ENCODE results near the gene ADPRHL1.

DNA sequence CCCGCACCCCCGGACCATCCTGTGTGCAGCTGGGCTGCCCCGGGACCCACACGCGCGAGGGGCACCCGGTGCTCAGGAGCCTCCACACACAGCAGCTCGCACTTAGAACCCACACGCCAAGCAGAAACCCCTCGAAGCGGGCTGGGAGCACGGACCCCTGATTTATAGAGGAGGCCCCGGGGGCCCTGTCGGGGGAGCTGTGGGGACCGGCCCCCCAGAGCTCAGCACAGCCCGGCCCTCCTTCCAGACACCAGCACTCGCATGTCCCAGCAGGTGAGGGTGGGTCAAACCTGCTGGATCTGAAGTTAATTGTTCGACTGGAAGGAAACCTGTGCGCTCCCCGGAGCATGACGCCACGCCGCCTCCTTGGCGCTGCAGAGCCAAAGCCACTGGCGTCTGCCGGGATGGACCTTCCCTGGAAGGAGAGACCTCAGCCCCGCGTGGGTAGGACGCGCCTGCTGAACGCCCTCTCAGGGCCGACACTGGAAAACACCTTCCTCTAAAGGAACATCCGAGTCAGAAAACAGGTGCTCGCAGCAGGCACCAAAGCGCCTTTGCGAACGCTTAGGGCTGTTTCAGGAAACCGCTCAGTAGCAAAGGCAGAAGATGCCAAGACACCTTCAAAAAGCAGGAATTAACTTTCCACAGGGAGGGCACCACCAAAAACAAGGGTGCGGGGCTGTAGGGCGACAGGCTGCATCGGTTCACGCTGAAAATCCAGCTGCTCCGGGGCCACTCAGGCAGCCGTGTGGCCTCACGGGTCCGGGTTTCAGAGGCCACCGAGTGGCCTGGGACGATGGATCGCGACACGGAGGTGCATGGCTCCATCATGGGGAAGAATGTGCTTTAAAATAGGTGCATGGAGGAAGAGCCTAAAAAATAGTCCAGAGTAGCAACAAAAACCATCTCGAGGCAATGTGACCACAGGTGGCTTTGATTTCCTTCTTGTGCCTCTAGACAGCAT lies 51.6 kb downstream of the ADPRHL1 start:
- TF ChIP-seq, protein P1, sequence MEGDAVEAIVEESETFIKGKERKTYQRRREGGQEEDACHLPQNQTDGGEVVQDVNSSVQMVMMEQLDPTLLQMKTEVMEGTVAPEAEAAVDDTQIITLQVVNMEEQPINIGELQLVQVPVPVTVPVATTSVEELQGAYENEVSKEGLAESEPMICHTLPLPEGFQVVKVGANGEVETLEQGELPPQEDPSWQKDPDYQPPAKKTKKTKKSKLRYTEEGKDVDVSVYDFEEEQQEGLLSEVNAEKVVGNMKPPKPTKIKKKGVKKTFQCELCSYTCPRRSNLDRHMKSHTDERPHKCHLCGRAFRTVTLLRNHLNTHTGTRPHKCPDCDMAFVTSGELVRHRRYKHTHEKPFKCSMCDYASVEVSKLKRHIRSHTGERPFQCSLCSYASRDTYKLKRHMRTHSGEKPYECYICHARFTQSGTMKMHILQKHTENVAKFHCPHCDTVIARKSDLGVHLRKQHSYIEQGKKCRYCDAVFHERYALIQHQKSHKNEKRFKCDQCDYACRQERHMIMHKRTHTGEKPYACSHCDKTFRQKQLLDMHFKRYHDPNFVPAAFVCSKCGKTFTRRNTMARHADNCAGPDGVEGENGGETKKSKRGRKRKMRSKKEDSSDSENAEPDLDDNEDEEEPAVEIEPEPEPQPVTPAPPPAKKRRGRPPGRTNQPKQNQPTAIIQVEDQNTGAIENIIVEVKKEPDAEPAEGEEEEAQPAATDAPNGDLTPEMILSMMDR (IDR thresholded peaks at IDR 0.05): no peak
- TF ChIP-seq EZH2 (IDR thresholded peaks at IDR 0.05) (no peak), EZH2phosphoT487 (IDR thresholded peaks at IDR 0.05) (no peak)
